Colonic mucosa (tissue), 4 donors: ENCODE measurements around the gene UTY. TPM values are rescaled to one million over a fixed set of nuclear protein-coding genes. Genes with fewer than 3 reads are reported as not detected.

Experiments
- DNase-seq: peaks from one replicate; pipeline ENCODE4 v3.0.0-alpha.2; 2020
- H3K27ac ChIP-seq: fragments of 200-600 bp; one replicate; pipeline ENCODE4 v1.8.0; 2021
- H3K27me3 ChIP-seq: fragments of 200-600 bp; one replicate; pipeline ENCODE4 v1.8.0; 2021
- H3K36me3 ChIP-seq: fragments of 200-600 bp; one replicate; pipeline ENCODE4 v1.8.0; 2021
- H3K4me1 ChIP-seq: fragments of 200-600 bp; one replicate; pipeline ENCODE4 v1.8.0; 2021; ENCODE audit warnings: mild to moderate bottlenecking
- H3K4me3 ChIP-seq: fragments of 200-600 bp; one replicate; pipeline ENCODE4 v1.8.0; 2021
- H3K9ac ChIP-seq, 2 donors: one replicate each; pipeline ENCODE4 v1.7.0; 2013; ENCODE audit warnings: control low read depth in 2 of 2, low read depth in 2 of 2, low read length in 2 of 2
- H3K9me3 ChIP-seq: fragments of 200-600 bp; one replicate; pipeline ENCODE4 v1.8.0; 2021
- CTCF ChIP-seq: fragments of 200-600 bp; IDR thresholded peaks from one replicate; pipeline ENCODE4 v1.8.0; 2022; ENCODE audit warnings: antibody characterized with exemption, mild to moderate bottlenecking
- intact Hi-C: fragments of 100-400 bp; cut with DNase I; formaldehyde crosslinking; loops from one replicate; pipeline ENCODE4 v1.14.1; 2022
- total RNA-seq, 2 donors: library from RNA; stranded (reverse); fragmentation: NEBNext Ultra II Directional in 1 of 2; extraction: Animal tissue kit (Norgen Biotek cat#: 25700) in 1 of 2; gene quantifications; one replicate each; pipeline ENCODE4 v1.2.1, GENCODE V29; 2021
- donor health status: healthy.
- donor health status: DM: no; HTN: no; CAD: no.
- donor health status: DM: no; HTN: no; CAD: no.

The UTY gene
- total RNA-seq, 2 donors from 2014 or later = 0.12 TPM; not detected in 1

- intact Hi-C loops = no loop called here
- no peak for DNase-seq
- TF ChIP-seq CTCF = no peak
- Histone ChIP-seq H3K36me3 (no peaks in the 10 kb centered on the region), H3K9me3 (no peaks in the 10 kb centered on the region), H3K4me3 (no peak overlapping the region), H3K9ac (no peak overlapping the region), H3K27me3 (no peaks in the 10 kb centered on the region), H3K27ac (no peak overlapping the region), H3K4me1 (no peaks in the 10 kb centered on the region)
Observed at GRCh38 chrY:13432293-13433025, 47.4 kb downstream of the UTY start.

GRCh38 chrY:13429551-13429950 lies 50.3 kb downstream of the UTY start:
- no peak for DNase-seq
- no peak overlapping the region for H3K9ac ChIP-seq
- no peak overlapping the region for H3K4me3 ChIP-seq
- no peaks in the 10 kb centered on the region for H3K9me3 ChIP-seq
- no peak for TF ChIP-seq CTCF
- no peaks in the 10 kb centered on the region for H3K27me3 ChIP-seq
- intact Hi-C loops = no loop called here
- no peaks in the 10 kb centered on the region for H3K36me3 ChIP-seq
- H3K4me1 ChIP-seq = no peaks in the 10 kb centered on the region
- H3K27ac ChIP-seq = no peak overlapping the region

- no peak for TF ChIP-seq CTCF
- H3K9ac ChIP-seq = no peak overlapping the region
- no peak overlapping the region for H3K4me3 ChIP-seq
- no peak overlapping the region for H3K27ac ChIP-seq
- no peaks in the 10 kb centered on the region for H3K36me3 ChIP-seq
- H3K9me3 ChIP-seq = no peaks in the 10 kb centered on the region
- H3K4me1 ChIP-seq = no peaks in the 10 kb centered on the region
- no peak for DNase-seq
- intact Hi-C loops = no loop called here
- H3K27me3 ChIP-seq = no peaks in the 10 kb centered on the region
Observed at GRCh38 chrY:13423281-13423732, 56.5 kb downstream of the UTY start.

GRCh38 chrY:13416869-13417661 lies 62.8 kb downstream of the UTY start:
- intact Hi-C loops = no loop called here
- Histone ChIP-seq H3K27ac (no peak overlapping the region), H3K9ac (no peak overlapping the region), H3K9me3 (no peaks in the 10 kb centered on the region), H3K36me3 (no peaks in the 10 kb centered on the region), H3K4me3 (no peak overlapping the region), H3K27me3 (no peaks in the 10 kb centered on the region), H3K4me1 (no peaks in the 10 kb centered on the region)
- TF ChIP-seq CTCF = no peak
- DNase-seq = no peak

GRCh38 chrY:13415556-13415955 lies 64.3 kb downstream of the UTY start:
- intact Hi-C loops = no loop called here
- Histone ChIP-seq H3K27ac (no peak overlapping the region), H3K9me3 (no peaks in the 10 kb centered on the region), H3K36me3 (no peaks in the 10 kb centered on the region), H3K4me3 (no peak overlapping the region), H3K4me1 (no peaks in the 10 kb centered on the region), H3K9ac (no peak overlapping the region), H3K27me3 (no peaks in the 10 kb centered on the region)
- TF ChIP-seq CTCF = no peak
- DNase-seq = no peak
